ENCODE data around the gene CACNA1C. TPM values are rescaled to one million over a fixed set of nuclear protein-coding genes. Genes with fewer than 3 reads are reported as not detected.

Gene CACNA1C
- total and polyA plus RNA-seq, 2 of the 4 experiments (the other 2 are of a cell fraction): 1.6 to 2.6 TPM

- Histone ChIP-seq H4K8ac (ENCODE audit: low read depth in 2 of 2, low read length in 2 of 2) (no peak overlapping the region), H2AK9ac (replicated peaks; ENCODE audit: low read depth, low read length, poor library complexity) (no peak overlapping the region), H3K4me1 (ENCODE audit: control insufficient read depth, insufficient read depth, low read length) (no peaks in the 10 kb centered on the region; the same call in 1 of the 2 replicates), H3K4ac (ENCODE audit: low read depth, low read length) (no peak overlapping the region), H3K36me3 (ENCODE audit: control insufficient read depth, insufficient read depth, low read length) (peaks cover 6% of the 10 kb centered on the region), H3K9me1 (ENCODE audit: insufficient read depth, low read length) (no peaks in the 10 kb centered on the region; the same call in 1 of the 2 replicates), H3K56ac (ENCODE audit: extremely low read depth, insufficient read depth, low read length) (no peak overlapping the region), H2BK5ac (ENCODE audit: low read depth, low read length, poor library complexity, severe bottlenecking) (no peak overlapping the region), H2BK120ac (ENCODE audit: low read depth, low read length) (no peak overlapping the region), H2AFZ (replicated peaks; ENCODE audit: low read length, poor library complexity) (no peak overlapping the region), H3K27me3 (ENCODE audit: control insufficient read depth, insufficient read depth, low read length) (no peaks in the 10 kb centered on the region), H3K27ac (ENCODE audit: insufficient read depth, low read length) (no peak overlapping the region), H3K79me1 (ENCODE audit: low read depth in 1 of 2, low read length in 2 of 2) (no peaks in the 10 kb centered on the region), H4K20me1 (ENCODE audit: insufficient read depth, low read length) (no peaks in the 10 kb centered on the region), H3K18ac (ENCODE audit: low read depth, low read length) (no peak overlapping the region), H3K9ac (ENCODE audit: low read depth, low read length) (no peak overlapping the region), H3K4me3 (ENCODE audit: insufficient read depth, low read depth, low read length) (no peak overlapping the region), H4K91ac (ENCODE audit: insufficient read depth, low read depth, low read length) (no peak overlapping the region), H3K4me2 (ENCODE audit: low read depth, low read length) (no peak overlapping the region), H2BK20ac (ENCODE audit: low read depth, low read length) (no peak overlapping the region), H3K23ac (ENCODE audit: low read depth, low read length) (no peak overlapping the region), H3K14ac (replicated peaks; ENCODE audit: low read depth, low read length) (no peak overlapping the region), H3K9me3 (ENCODE audit: control insufficient read depth, insufficient read depth, low read length) (no peaks in the 10 kb centered on the region), H4K5ac (ENCODE audit: low read depth, low read length) (no peak overlapping the region), H2BK15ac (ENCODE audit: low read depth, low read length) (no peak overlapping the region), H2AK5ac (ENCODE audit: low read depth, low read length) (no peak overlapping the region)
- BruUV-seq (replicated peaks): no TSS peak
- ChIA-PET CTCF (no interaction called here), POLR2A (ENCODE audit: unreplicated experiment) (no interaction called here)
- intact Hi-C loops (cut with micrococcal nuclease): no loop called here
- peak; percentile 85 for ATAC-seq (ENCODE audit: low read depth)
- 94% methylated on average over 3 of the region's 4 CpGs; no CpG with 5 or more reads in 1 of the 2 experiments for WGBS, 2 experiments (ENCODE audit: extremely low coverage in 2 of 2, insufficient read length in 1 of 2)
- dilution Hi-C loops (cut with HindIII; ENCODE audit: low sequenced_read_pairs, unreplicated experiment): no loop called here
- peak; percentile 8 for DNase-seq
- in situ Hi-C loops (cut with MboI; ENCODE audit: low sequenced_read_pairs): no loop called here
- TF ChIP-seq BHLHE40 (IDR thresholded peaks at IDR 0.05; ENCODE audit: low read depth, low read length) (no peak), RAD21 (IDR thresholded peaks at IDR 0.05; ENCODE audit: low read length) (no peak), ELK1 (IDR thresholded peaks at IDR 0.05; ENCODE audit: borderline replicate concordance, low read depth, low read length) (no peak), MXI1 (IDR thresholded peaks at IDR 0.05; ENCODE audit: borderline replicate concordance, low read depth, low read length) (no peak), POLR2A (IDR thresholded peaks at IDR 0.05; ENCODE audit: low read depth, low read length) (no peak), SMC3 (IDR thresholded peaks at IDR 0.05; ENCODE audit: low read depth, low read length) (no peak), NFE2L2 (IDR thresholded peaks at IDR 0.05; ENCODE audit: low read depth, low read length) (no peak), CHD1 (IDR thresholded peaks at IDR 0.05; ENCODE audit: low read depth, low read length) (no peak), RCOR1 (IDR thresholded peaks at IDR 0.05; ENCODE audit: insufficient replicate concordance, low read length) (no peak), MAZ (IDR thresholded peaks at IDR 0.05; ENCODE audit: borderline replicate concordance, low read depth, low read length) (no peak), MAFK (IDR thresholded peaks at IDR 0.05; ENCODE audit: low read depth, low read length) (no peak)
Observed at GRCh38 chr12:2531371-2531770, 478.6 kb downstream of the CACNA1C start.

Measured in IMR-90 (cell line).